Measurements from ENCODE around the gene DDHD1.

The DDHD1 gene

GRCh38 chr14:53174918-53175317 is 21.8 kb upstream of the DDHD1 start:
- Histone ChIP-seq H3K9me3 (ENCODE audit: insufficient read depth, low read length) (no peaks in the 10 kb centered on the region), H3K36me3 (replicated peaks; ENCODE audit: low read depth, low read length) (no peaks in the 10 kb centered on the region), H3K79me2 (ENCODE audit: low read length) (no peaks in the 10 kb centered on the region), H3K27ac (ENCODE audit: low read length) (no peak overlapping the region), H4K20me1 (ENCODE audit: insufficient read depth, low read length) (no peaks in the 10 kb centered on the region), H3K27me3 (ENCODE audit: low read depth, low read length) (no peaks in the 10 kb centered on the region), H3K4me2 (ENCODE audit: low read length) (no peak overlapping the region), H3K9ac (ENCODE audit: low read length) (no peak overlapping the region), H2AFZ (ENCODE audit: low read depth, low read length) (no peak overlapping the region), H3K4me3 (ENCODE audit: low read length) (no peak overlapping the region), H3K4me1 (ENCODE audit: low read length) (no peaks in the 10 kb centered on the region)
- no peak for TF ChIP-seq CTCF (IDR thresholded peaks at IDR 0.05; ENCODE audit: low read depth, low read length)
- no peak for TF ChIP-seq EZH2phosphoT487 (IDR thresholded peaks at IDR 0.05; ENCODE audit: low read depth)

GRCh38 chr14:53168786-53169185 is 15.7 kb upstream of the DDHD1 start:
- no peaks in the 10 kb centered on the region for H4K20me1 ChIP-seq (ENCODE audit: insufficient read depth, low read length)
- H3K9me3 ChIP-seq (ENCODE audit: insufficient read depth, low read length), result no peaks in the 10 kb centered on the region
- H3K4me1 ChIP-seq (ENCODE audit: low read length), result no peaks in the 10 kb centered on the region
- H3K27me3 ChIP-seq (ENCODE audit: low read depth, low read length), result no peaks in the 10 kb centered on the region
- H3K9ac ChIP-seq (ENCODE audit: low read length), result no peak overlapping the region
- H3K27ac ChIP-seq (ENCODE audit: low read length), result no peak overlapping the region
- H3K79me2 ChIP-seq (ENCODE audit: low read length), result no peaks in the 10 kb centered on the region
- H3K4me3 ChIP-seq (ENCODE audit: low read length), result no peak overlapping the region
- no peak overlapping the region for H2AFZ ChIP-seq (ENCODE audit: low read depth, low read length)
- no peak overlapping the region for H3K4me2 ChIP-seq (ENCODE audit: low read length)
- TF ChIP-seq EZH2phosphoT487 (IDR thresholded peaks at IDR 0.05; ENCODE audit: low read depth) (no peak), CTCF (IDR thresholded peaks at IDR 0.05; ENCODE audit: low read depth, low read length) (no peak)
- no peaks in the 10 kb centered on the region for H3K36me3 ChIP-seq (replicated peaks; ENCODE audit: low read depth, low read length)

- H3K9me3 ChIP-seq (ENCODE audit: insufficient read depth, low read length), result no peaks in the 10 kb centered on the region
- H2AFZ ChIP-seq (ENCODE audit: low read depth, low read length), result no peak overlapping the region
- H3K4me2 ChIP-seq (ENCODE audit: low read length), result no peak overlapping the region
- H3K4me3 ChIP-seq (ENCODE audit: low read length), result no peak overlapping the region
- no peak for TF ChIP-seq CTCF (IDR thresholded peaks at IDR 0.05; ENCODE audit: low read depth, low read length)
- no peak for TF ChIP-seq EZH2phosphoT487 (IDR thresholded peaks at IDR 0.05; ENCODE audit: low read depth)
- H3K79me2 ChIP-seq (ENCODE audit: low read length), result no peaks in the 10 kb centered on the region
- H4K20me1 ChIP-seq (ENCODE audit: insufficient read depth, low read length), result no peaks in the 10 kb centered on the region
- H3K27me3 ChIP-seq (ENCODE audit: low read depth, low read length), result no peaks in the 10 kb centered on the region
- H3K36me3 ChIP-seq (replicated peaks; ENCODE audit: low read depth, low read length), result no peaks in the 10 kb centered on the region
- H3K9ac ChIP-seq (ENCODE audit: low read length), result no peak overlapping the region
- no peak overlapping the region for H3K27ac ChIP-seq (ENCODE audit: low read length)
- H3K4me1 ChIP-seq (ENCODE audit: low read length), result no peaks in the 10 kb centered on the region
Measured at GRCh38 chr14:53167602-53168328, 14.6 kb upstream of the DDHD1 start.

- no peaks in the 10 kb centered on the region for H3K36me3 ChIP-seq (replicated peaks; ENCODE audit: low read depth, low read length)
- H3K27me3 ChIP-seq (ENCODE audit: low read depth, low read length), result no peaks in the 10 kb centered on the region
- H4K20me1 ChIP-seq (ENCODE audit: insufficient read depth, low read length), result no peaks in the 10 kb centered on the region
- H3K79me2 ChIP-seq (ENCODE audit: low read length), result no peaks in the 10 kb centered on the region
- TF ChIP-seq EZH2phosphoT487 (IDR thresholded peaks at IDR 0.05; ENCODE audit: low read depth) (no peak), CTCF (IDR thresholded peaks at IDR 0.05; ENCODE audit: low read depth, low read length) (no peak)
- no peaks in the 10 kb centered on the region for H3K9me3 ChIP-seq (ENCODE audit: insufficient read depth, low read length)
- no peak overlapping the region for H3K4me3 ChIP-seq (ENCODE audit: low read length)
- H3K9ac ChIP-seq (ENCODE audit: low read length), result no peak overlapping the region
- no peak overlapping the region for H3K27ac ChIP-seq (ENCODE audit: low read length)
- no peak overlapping the region for H3K4me2 ChIP-seq (ENCODE audit: low read length)
- no peak overlapping the region for H2AFZ ChIP-seq (ENCODE audit: low read depth, low read length)
- no peaks in the 10 kb centered on the region for H3K4me1 ChIP-seq (ENCODE audit: low read length)
Measured at GRCh38 chr14:53161758-53162435, 8.8 kb upstream of the DDHD1 start.

All from OCI-LY3 (cell line).